Activated naive CD8-positive, alpha-beta T cell treated with anti-CD3 and anti-CD28 coated beads, Interleukin-2, amount 10 ng/mL, durations not matched to agents 7 days and 5 days (primary cell): ENCODE results near the gene GTF3C5. TPM values are rescaled to one million over a fixed set of nuclear protein-coding genes. Genes with fewer than 3 reads are reported as not detected.
A peak's percentile ranks its signal among the peaks of the same experiment; 100 is the strongest.

Experiments used
- ATAC-seq: fragments of 150-1000 bp; cut with Tn5 transposase; one replicate; pipeline ENCODE4 v1.10.0; 2021; ENCODE audit warnings: low read depth, moderate library complexity
- POLR2A ChIA-PET: fragments of 350-600 bp; sonication (Branson Sonifier 250); formaldehyde crosslinking; loops from one replicate; lab custom pipeline; 2021; ENCODE audit warnings: antibody characterized with exemption; lab: Charles Lee
- DNase-seq: peaks from one replicate; pipeline ENCODE4 v3.0.0; 2021
- H3K27ac Mint-ChIP-seq: one replicate; pipeline ENCODE4 v1.8.0; 2022; ENCODE audit warnings: mild to moderate bottlenecking, mixed read lengths
- H3K27me3 Mint-ChIP-seq: one replicate; pipeline ENCODE4 v1.8.0; 2022; ENCODE audit warnings: mild to moderate bottlenecking, moderate library complexity, mixed read lengths
- H3K36me3 Mint-ChIP-seq: one replicate; pipeline ENCODE4 v1.8.0; 2021; ENCODE audit warnings: mild to moderate bottlenecking, mixed read lengths
- H3K4me1 Mint-ChIP-seq: one replicate; pipeline ENCODE4 v1.8.0; 2021; ENCODE audit warnings: mixed read lengths
- H3K4me3 Mint-ChIP-seq: one replicate; pipeline ENCODE4 v1.8.0; 2022; ENCODE audit warnings: mild to moderate bottlenecking, moderate library complexity, mixed read lengths
- H3K9me3 Mint-ChIP-seq: one replicate; pipeline ENCODE4 v1.8.0; 2021; ENCODE audit warnings: mixed read lengths
- microRNA-seq: library from miRNA; unstranded; fragments of <30 nt; microRNA quantifications from one replicate; pipeline ENCODE4 v1.2.0, GENCODE V29; 2022
- total RNA-seq, 2 experiments: library from RNA; stranded (reverse); gene quantifications; one replicate each; pipeline ENCODE4 v1.2.3, GENCODE V29; 2021

Gene GTF3C5
- total RNA-seq, 2 experiments from 2014 or later = 86.4 to 97.5 TPM

DNA sequence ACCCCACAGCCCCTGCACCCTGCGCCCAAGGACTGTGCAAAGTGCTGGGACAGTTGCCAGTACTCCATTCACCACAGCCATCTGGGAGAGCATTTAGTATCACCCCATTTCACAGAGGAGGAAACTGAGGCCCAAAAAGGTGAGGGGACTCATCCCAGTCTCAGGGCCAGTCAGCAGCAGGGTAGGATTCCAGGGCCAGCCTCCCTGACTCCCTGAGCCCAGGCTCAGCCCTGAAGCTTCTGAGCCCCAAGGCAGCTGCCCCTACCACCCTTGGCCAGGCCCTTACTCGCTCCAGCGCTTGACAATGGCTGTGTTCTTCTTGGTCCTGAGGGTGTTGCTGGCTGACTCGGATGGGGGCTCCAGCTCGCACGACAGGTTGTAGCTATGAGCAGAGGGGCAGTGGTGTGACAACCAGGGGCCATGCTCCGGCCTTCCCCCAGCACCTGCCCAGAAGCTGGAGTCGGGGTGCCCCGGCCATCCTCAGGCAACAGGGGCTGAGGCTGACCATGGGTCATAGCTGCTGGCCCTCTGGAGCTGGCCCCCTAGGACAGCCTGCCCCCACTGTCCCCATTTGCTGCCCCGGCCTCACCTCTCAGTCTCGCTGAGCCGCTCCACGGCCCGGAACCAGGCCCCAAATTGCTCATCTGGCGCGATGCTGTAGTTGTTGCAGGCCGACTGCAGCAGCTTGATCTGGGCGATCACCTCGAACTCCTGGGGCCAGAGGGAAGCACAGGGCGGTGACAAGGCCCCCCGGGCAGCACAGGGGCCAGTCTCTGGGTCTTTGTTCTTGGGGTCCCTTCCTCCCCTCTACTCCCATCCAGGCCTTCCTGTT is 71.6 kb downstream of the GTF3C5 start:
- Mint-ChIP-seq H3K27me3 (no peaks in the 10 kb centered on the region), H3K27ac (no peak overlapping the region), H3K9me3 (no peaks in the 10 kb centered on the region), H3K36me3 (peaks cover 37% of the 10 kb centered on the region), H3K4me1 (peaks cover 4% of the 10 kb centered on the region), H3K4me3 (no peak overlapping the region)
- ATAC-seq (no peak), DNase-seq (no peak)
- POLR2A ChIA-PET = interaction anchor here (1.2 to 2.4 kb wide), 3 partner anchors 42 to 47 kb away, joined by 4 to 12 read pairs (median 4); no protein-coding TSS in a partner anchor

DNA sequence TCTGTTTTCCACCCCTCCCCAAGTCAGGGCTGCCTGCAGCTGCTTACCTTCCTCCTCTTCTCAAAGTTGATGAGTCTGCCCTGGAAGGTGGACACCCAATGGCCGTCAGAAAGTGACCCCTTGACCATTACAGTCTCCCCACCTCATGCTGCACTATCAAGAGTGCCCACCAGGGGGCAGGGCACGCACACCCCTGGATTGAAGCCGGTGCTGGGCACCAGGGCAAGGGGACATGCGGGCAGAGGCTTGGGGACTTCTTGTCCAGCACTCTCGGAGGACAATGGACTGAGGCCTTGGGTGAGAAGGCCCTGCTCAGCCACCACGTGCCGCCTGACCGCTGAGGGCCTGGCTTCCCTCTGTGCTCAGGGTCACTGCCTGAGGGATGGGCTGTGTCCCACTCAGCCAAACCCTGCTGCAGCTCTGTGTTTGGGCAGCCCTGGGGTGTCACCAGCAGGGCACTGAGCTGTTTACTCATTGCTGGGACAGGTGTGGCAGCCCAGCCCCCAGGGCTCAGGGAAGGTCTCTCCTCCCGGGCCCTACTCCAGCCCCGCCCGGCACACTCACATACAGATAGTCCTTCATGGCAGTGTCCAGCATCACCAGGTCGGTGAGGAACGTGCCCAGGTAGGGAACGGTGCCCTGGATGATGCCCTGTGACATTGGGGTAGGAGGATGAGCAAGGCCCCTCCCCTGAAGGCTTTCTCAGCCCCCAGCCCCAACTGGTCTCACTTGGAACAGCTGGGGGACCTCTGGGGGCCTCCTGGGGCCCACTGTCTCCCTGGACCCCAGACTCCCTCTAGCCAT is 72.6 kb downstream of the GTF3C5 start:
- no peaks in the 10 kb centered on the region for H3K9me3 Mint-ChIP-seq
- no peaks in the 10 kb centered on the region for H3K27me3 Mint-ChIP-seq
- peak; percentile 55 for ATAC-seq
- H3K36me3 Mint-ChIP-seq = peaks cover 28% of the 10 kb centered on the region
- POLR2A ChIA-PET = interaction anchor here (1.7 to 2.4 kb wide), 2 partner anchors 41 to 44 kb away, joined by 4 to 12 read pairs; no protein-coding TSS in a partner anchor
- H3K4me3 Mint-ChIP-seq = no peak overlapping the region
- peaks cover 4% of the 10 kb centered on the region for H3K4me1 Mint-ChIP-seq
- no peak overlapping the region for H3K27ac Mint-ChIP-seq
- DNase-seq = peak; percentile 70

GRCh38 chr9:133103987-133104505 is 73.2 kb downstream of the GTF3C5 start:
- H3K4me3 Mint-ChIP-seq = no peak overlapping the region
- H3K4me1 Mint-ChIP-seq = peaks cover 4% of the 10 kb centered on the region
- POLR2A ChIA-PET = interaction anchor here (1.7 to 2.4 kb wide), 2 partner anchors 40 to 43 kb away, joined by 4 to 12 read pairs; no protein-coding TSS in a partner anchor
- H3K27ac Mint-ChIP-seq = no peak overlapping the region
- peaks cover 22% of the 10 kb centered on the region for H3K36me3 Mint-ChIP-seq
- no peaks in the 10 kb centered on the region for H3K27me3 Mint-ChIP-seq
- DNase-seq (no peak), ATAC-seq (no peak)
- H3K9me3 Mint-ChIP-seq = no peaks in the 10 kb centered on the region

GRCh38 chr9:133104718-133105460 is 74.1 kb downstream of the GTF3C5 start:
- DNase-seq (no peak), ATAC-seq (no peak)
- POLR2A ChIA-PET = no interaction called here
- Mint-ChIP-seq H3K4me1 (peaks cover 4% of the 10 kb centered on the region), H3K9me3 (no peaks in the 10 kb centered on the region), H3K27ac (no peak overlapping the region), H3K36me3 (peaks cover 21% of the 10 kb centered on the region), H3K4me3 (no peak overlapping the region), H3K27me3 (no peaks in the 10 kb centered on the region)

GRCh38 chr9:133105461-133105770 is 74.6 kb downstream of the GTF3C5 start:
- Mint-ChIP-seq H3K36me3 (peaks cover 24% of the 10 kb centered on the region), H3K4me1 (peaks cover 4% of the 10 kb centered on the region), H3K27me3 (no peaks in the 10 kb centered on the region), H3K9me3 (no peaks in the 10 kb centered on the region), H3K27ac (no peak overlapping the region), H3K4me3 (no peak overlapping the region)
- POLR2A ChIA-PET = no interaction called here
- DNase-seq (no peak), ATAC-seq (no peak)

GRCh38 chr9:133106511-133107244 is 75.9 kb downstream of the GTF3C5 start:
- H3K27me3 Mint-ChIP-seq = no peaks in the 10 kb centered on the region
- DNase-seq = no peak
- POLR2A ChIA-PET = interaction anchor here (0.7 kb wide), 1 partner anchor 38 kb away, joined by 3 read pairs; no protein-coding TSS in a partner anchor
- no peaks in the 10 kb centered on the region for H3K9me3 Mint-ChIP-seq
- H3K27ac Mint-ChIP-seq = peak overlapping the region; percentile 6
- H3K4me1 Mint-ChIP-seq = peaks cover 4% of the 10 kb centered on the region
- H3K36me3 Mint-ChIP-seq = peaks cover 14% of the 10 kb centered on the region
- no peak overlapping the region for H3K4me3 Mint-ChIP-seq
- no peak for ATAC-seq

DNA sequence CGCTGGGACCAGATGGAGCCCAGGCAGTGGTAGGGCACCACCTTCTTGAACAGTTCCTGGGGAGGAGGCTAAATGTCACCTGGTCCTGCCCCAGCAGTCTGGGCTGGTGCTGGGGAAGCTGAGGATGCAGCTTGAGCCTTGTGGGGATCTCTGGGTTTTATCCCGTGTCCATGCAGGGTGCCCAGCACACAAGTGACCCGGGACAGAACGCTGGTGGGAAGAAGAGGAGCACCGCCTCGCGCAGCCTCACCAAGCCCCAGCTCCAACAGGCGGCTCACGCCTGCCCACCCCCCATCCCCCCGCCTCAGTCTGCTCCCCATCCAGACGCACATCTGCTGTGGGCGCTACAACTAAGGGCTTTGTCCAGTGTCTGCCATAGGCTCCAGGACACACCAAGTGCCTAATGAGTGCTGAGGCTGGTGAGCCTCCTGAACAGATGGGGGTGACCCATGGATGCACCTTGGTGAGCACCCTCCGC is 76.5 kb downstream of the GTF3C5 start:
- Mint-ChIP-seq H3K4me3 (no peak overlapping the region), H3K27ac (no peak overlapping the region), H3K4me1 (peaks cover 4% of the 10 kb centered on the region), H3K36me3 (peaks cover 14% of the 10 kb centered on the region), H3K27me3 (no peaks in the 10 kb centered on the region), H3K9me3 (no peaks in the 10 kb centered on the region)
- DNase-seq (no peak), ATAC-seq (no peak)
- POLR2A ChIA-PET = interaction anchor here (0.5 to 0.7 kb wide), 2 partner anchors 37 to 698 kb away, joined by 3 read pairs; no protein-coding TSS in a partner anchor

Small RNA genes within 50 kb of the gene (microRNA-seq; reads per million reads assigned to microRNA genes)
- gene MIR6877 = 2.8 reads per million

Other genes with a start within 250 kb of the GTF3C5 start
- under 1 TPM in 1 of 2 experiments, not detected in 1; 0.30 TPM for gene AK8, start 152.7 kb upstream of the GTF3C5 start, total RNA-seq
- gene SPACA9, start 152.1 kb upstream of the GTF3C5 start, total RNA-seq = 1 to 10 TPM; 4.1 to 6.3 TPM
- 10 to 100 TPM; 38.5 to 43.0 TPM for gene TSC1, start 86.4 kb upstream of the GTF3C5 start, total RNA-seq
- not detected for gene GFI1B, start 52.3 kb upstream of the GTF3C5 start, total RNA-seq
- gene CEL, start 31.0 kb downstream of the GTF3C5 start, total RNA-seq = 1 to 10 TPM; 1.4 to 2.3 TPM
- gene RALGDS, start 90.2 kb downstream of the GTF3C5 start, total RNA-seq = 100 to 1,000 TPM; 130 to 134 TPM
- 1 to 10 TPM; 4.0 to 4.5 TPM for gene GBGT1, start 132.9 kb downstream of the GTF3C5 start, total RNA-seq
- not detected for gene OBP2B, start 178.3 kb downstream of the GTF3C5 start, total RNA-seq
- gene ABO, start 244.2 kb downstream of the GTF3C5 start, total RNA-seq = not detected